Astrocyte (in vitro differentiated cells and primary cell): ENCODE measurements around the gene DCAF4L1.

Source experiments
- EZH2 ChIP-seq: IDR thresholded peaks from 2 replicates; pipeline ENCODE4 v1.6.1; 2012; ENCODE audit warnings: mild to moderate bottlenecking, low read length, inconsistent platforms; ENCODE audit not compliant: insufficient read depth
- TF ChIP-seq, protein P1 (sequence below): IDR thresholded peaks from 2 replicates; pipeline ENCODE4 v1.5.1; 2011; ENCODE audit warnings: low read depth, mild to moderate bottlenecking, inconsistent platforms, low read length, moderate library complexity; ENCODE audit not compliant: insufficient read depth

DNA sequence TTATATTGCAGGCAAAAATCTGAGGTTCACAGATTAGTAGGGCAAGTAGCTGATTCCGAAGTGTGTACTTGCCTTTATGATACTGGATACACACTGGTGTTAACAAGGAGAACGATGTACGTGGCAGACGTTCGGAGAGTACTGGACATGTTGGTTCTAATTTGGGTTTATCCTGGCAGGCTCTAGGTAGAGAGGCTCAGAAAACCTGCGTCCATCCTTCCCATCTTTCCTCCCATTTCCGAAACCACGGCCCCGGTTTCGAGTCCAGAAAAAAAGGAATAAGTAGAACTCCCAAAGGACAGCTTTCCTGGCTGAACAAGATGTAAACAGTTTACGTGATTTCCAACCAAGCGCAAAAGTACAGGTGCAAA, 8.4 kb downstream of the DCAF4L1 start:
- TF ChIP-seq, protein P1, sequence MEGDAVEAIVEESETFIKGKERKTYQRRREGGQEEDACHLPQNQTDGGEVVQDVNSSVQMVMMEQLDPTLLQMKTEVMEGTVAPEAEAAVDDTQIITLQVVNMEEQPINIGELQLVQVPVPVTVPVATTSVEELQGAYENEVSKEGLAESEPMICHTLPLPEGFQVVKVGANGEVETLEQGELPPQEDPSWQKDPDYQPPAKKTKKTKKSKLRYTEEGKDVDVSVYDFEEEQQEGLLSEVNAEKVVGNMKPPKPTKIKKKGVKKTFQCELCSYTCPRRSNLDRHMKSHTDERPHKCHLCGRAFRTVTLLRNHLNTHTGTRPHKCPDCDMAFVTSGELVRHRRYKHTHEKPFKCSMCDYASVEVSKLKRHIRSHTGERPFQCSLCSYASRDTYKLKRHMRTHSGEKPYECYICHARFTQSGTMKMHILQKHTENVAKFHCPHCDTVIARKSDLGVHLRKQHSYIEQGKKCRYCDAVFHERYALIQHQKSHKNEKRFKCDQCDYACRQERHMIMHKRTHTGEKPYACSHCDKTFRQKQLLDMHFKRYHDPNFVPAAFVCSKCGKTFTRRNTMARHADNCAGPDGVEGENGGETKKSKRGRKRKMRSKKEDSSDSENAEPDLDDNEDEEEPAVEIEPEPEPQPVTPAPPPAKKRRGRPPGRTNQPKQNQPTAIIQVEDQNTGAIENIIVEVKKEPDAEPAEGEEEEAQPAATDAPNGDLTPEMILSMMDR = no peak
- no peak for TF ChIP-seq EZH2
